ENCODE results near the gene C17orf113. TPM values are rescaled to one million over a fixed set of nuclear protein-coding genes. Genes with fewer than 3 reads are reported as not detected.
"Not testable (repeated sequence)": the region's sequence is repeated elsewhere in the genome, so short reads cannot be mapped to it uniquely, and the experiment has no call there.

The C17orf113 gene
- total RNA-seq, 1 donor = 0.09 TPM

DNA sequence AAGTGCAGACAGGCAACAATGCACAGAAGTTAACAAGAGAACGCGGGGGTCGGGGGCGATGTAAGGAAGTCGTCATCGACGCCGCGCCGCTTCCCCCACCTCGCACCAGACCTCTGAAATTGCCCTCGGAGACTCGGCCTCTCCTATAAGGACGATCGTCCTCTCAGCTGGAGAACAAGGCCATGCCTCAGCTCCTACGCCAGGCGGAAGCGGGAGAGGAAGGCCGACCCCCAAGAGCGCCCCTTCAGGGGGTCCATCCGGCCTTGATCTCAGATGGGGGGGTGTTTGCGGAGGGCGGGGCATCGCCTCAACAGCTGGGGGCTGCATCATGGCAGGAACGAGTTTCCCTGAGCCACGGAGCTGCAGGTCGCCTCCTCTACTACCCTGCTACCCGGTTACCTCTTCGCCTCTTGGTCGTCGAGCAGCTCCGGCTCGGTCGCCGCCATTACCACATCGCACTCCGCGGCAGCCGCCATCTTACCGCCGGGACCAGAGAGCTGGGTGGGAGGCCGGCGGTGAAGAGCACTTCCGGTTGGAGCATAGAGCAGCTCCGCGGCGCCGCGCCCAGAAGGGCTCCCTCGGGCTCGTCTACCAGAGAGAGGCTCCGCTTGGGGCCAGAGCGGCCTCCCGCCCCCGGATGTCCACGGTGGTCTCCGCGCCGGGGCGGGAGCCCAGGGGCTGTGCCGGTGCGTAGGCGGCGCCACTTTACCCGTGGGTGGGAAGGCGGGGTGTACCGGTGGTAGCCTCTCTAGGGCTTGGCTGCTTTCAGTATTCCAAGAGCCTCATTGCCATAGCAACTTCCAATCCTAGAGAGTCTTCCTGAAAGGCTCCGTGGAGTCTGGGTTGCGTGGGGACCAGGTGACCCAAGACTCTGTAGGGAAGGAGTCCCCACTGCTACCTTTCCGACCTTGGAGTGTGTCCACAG, 33.2 kb downstream of the C17orf113 start, which contains the start of gene DNAJC7:
TSS of gene DNAJC7 (minus strand) at position 499 of the 925 bp plus-strand sequence. CDS start at position 476, 23 bp downstream.
- peak within 1 kb of the TSS; percentile 98 for H3K4me3 ChIP-seq (ENCODE audit: low read depth, low read length)
- DNase-seq (ENCODE audit: low read depth) = peak; percentile 88
- no peak for TF ChIP-seq CTCF (IDR thresholded peaks at IDR 0.05; ENCODE audit: insufficient read depth, low read length)

GRCh38 chr17:42016411-42016831, 34.0 kb downstream of the C17orf113 start:
- peak overlapping the region; percentile 98 for H3K4me3 ChIP-seq (ENCODE audit: low read depth, low read length)
- TF ChIP-seq CTCF (IDR thresholded peaks at IDR 0.05; ENCODE audit: insufficient read depth, low read length) = no peak
- peak; percentile 45 for DNase-seq (ENCODE audit: low read depth)

GRCh38 chr17:42013740-42014139, 36.7 kb downstream of the C17orf113 start:
- not testable (repeated sequence) for H3K4me3 ChIP-seq (ENCODE audit: low read depth, low read length); DNase-seq (ENCODE audit: low read depth)

DNA sequence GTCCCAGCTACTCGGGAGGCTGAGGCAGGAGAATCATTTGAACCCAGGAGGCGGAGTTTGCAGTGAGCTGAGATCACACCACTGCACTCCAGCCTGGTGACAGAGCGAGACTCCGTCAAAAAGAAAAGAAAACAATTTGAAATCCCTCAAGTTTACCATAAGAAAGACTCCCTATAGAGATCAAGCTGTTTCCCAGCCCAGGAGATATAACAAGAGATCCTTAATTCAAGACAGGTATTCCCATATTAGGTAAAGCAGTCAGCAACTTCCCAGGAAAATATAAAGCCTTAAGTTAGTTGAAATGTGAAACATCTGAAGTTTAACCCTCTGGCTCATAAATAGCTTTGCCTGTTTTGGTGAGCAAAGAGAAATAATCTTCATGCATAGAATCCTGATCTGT, 38.0 kb downstream of the C17orf113 start:
- not testable (repeated sequence) for DNase-seq (ENCODE audit: low read depth); H3K4me3 ChIP-seq (ENCODE audit: low read depth, low read length)

GRCh38 chr17:42010898-42011516, 39.4 kb downstream of the C17orf113 start:
- no peak for TF ChIP-seq CTCF (IDR thresholded peaks at IDR 0.05; ENCODE audit: insufficient read depth, low read length)
- no peak overlapping the region for H3K4me3 ChIP-seq (ENCODE audit: low read depth, low read length)
- DNase-seq (ENCODE audit: low read depth) = peak; percentile 59

DNA sequence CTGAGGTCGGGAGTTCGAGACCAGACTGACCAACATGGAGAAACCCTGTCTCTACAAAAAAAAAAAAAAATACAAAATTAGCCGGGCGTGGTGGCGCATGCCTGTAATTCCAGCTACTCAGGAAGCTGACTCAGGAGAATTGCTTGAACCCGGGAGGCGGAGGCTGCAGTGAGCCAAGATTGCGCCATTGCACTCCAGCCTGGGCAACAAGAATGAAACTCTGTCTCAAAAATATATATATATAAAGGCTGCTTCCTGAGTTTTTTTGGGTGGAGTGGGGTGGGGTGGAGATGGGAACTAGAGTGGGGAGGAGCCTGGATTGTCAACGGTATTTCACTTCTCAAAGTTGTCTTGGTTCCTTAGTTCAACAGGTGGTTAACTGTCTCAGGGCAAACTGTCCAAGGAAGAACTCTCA, 40.1 kb downstream of the C17orf113 start:
- not testable (repeated sequence) for H3K4me3 ChIP-seq (ENCODE audit: low read depth, low read length)
- DNase-seq (ENCODE audit: low read depth) = peak; percentile 77

DNA sequence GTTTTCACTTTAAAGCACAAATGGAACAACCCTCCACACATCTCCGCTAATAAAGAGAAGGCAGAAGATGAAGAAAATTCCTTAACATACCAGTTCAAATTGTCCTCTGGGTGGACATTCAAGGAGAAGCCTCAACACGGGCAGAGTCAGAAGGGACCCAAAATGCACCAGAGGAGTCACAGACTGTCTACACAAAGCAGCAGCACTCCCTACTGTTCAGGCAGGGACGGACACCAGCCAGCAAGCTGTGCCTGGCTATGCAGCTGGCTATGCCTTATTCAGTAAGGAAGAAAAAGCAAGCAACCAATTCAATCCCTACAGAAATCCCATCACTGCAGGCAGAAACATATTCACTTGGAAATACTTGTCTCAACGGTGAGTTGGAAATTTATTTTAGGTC, 41.2 kb downstream of the C17orf113 start:
- H3K4me3 ChIP-seq (ENCODE audit: low read depth, low read length) = no peak overlapping the region
- peak; percentile 14 for TF ChIP-seq CTCF (IDR thresholded peaks at IDR 0.05; ENCODE audit: insufficient read depth, low read length)
- no peak for DNase-seq (ENCODE audit: low read depth)

DNA sequence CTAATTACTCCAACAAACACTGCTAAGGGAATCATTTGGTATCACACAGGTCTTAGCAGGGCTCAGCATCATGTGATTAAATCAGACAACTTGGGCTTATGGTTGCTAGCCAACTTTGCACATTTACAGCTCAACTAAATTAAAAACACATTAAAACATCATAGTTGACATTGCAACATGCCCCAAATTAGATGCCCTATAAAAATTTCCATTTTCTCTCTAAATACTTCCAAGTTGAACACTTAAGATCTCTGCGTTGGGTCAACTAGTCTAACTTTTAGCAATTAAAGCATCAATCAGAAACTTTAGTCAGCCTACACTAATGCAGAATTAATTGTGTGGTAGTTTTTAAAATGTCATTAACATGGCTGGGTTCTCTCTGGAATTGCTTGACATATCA, 45.2 kb downstream of the C17orf113 start:
- no peak for DNase-seq (ENCODE audit: low read depth)
- H3K4me3 ChIP-seq (ENCODE audit: low read depth, low read length) = no peak overlapping the region
- no peak for TF ChIP-seq CTCF (IDR thresholded peaks at IDR 0.05; ENCODE audit: insufficient read depth, low read length)

All from fibroblast of the aortic adventitia (primary cell).